Nephron progenitor cell (in vitro differentiated cells): ENCODE measurements around the gene MTHFD1L.
A peak's percentile ranks its signal among the peaks of the same experiment; 100 is the strongest.

Source experiments
- DNase-seq: peaks from one replicate; pipeline ENCODE4 v3.0.0; 2021
- H3K27ac Mint-ChIP-seq: 2 replicates; pipeline ENCODE4 v1.8.0; 2021; ENCODE audit warnings: mild to moderate bottlenecking, moderate library complexity, mixed read lengths
- H3K27me3 Mint-ChIP-seq: 2 replicates; pipeline ENCODE4 v1.8.0; 2021; ENCODE audit warnings: mild to moderate bottlenecking, low read depth, mixed read lengths; ENCODE audit not compliant: poor library complexity
- H3K36me3 Mint-ChIP-seq: 2 replicates; pipeline ENCODE4 v1.8.0; 2021; ENCODE audit warnings: low read depth, mixed read lengths
- H3K4me1 Mint-ChIP-seq: 2 replicates; pipeline ENCODE4 v1.8.0; 2021; ENCODE audit warnings: mixed read lengths
- H3K4me3 Mint-ChIP-seq: 2 replicates; pipeline ENCODE4 v1.8.0; 2021; ENCODE audit warnings: mild to moderate bottlenecking, moderate library complexity, mixed read lengths
- H3K9me3 Mint-ChIP-seq: 2 replicates; pipeline ENCODE4 v1.8.0; 2021; ENCODE audit warnings: mild to moderate bottlenecking, moderate library complexity, mixed read lengths
- TF ChIP-seq, protein P1 (sequence below): fragments of 200-600 bp; sonication (generic); IDR thresholded peaks from 2 replicates; pipeline ENCODE4 v1.5.0; 2021; ENCODE audit warnings: antibody characterized with exemption

Gene MTHFD1L

GRCh38 chr6:151056230-151056907 is 190.9 kb downstream of the MTHFD1L start:
- peaks cover 5% of the 10 kb centered on the region for H3K36me3 Mint-ChIP-seq
- no peaks in the 10 kb centered on the region for H3K27me3 Mint-ChIP-seq
- H3K4me1 Mint-ChIP-seq: peaks cover 91% of the 10 kb centered on the region
- no peak for DNase-seq
- TF ChIP-seq, protein P1, sequence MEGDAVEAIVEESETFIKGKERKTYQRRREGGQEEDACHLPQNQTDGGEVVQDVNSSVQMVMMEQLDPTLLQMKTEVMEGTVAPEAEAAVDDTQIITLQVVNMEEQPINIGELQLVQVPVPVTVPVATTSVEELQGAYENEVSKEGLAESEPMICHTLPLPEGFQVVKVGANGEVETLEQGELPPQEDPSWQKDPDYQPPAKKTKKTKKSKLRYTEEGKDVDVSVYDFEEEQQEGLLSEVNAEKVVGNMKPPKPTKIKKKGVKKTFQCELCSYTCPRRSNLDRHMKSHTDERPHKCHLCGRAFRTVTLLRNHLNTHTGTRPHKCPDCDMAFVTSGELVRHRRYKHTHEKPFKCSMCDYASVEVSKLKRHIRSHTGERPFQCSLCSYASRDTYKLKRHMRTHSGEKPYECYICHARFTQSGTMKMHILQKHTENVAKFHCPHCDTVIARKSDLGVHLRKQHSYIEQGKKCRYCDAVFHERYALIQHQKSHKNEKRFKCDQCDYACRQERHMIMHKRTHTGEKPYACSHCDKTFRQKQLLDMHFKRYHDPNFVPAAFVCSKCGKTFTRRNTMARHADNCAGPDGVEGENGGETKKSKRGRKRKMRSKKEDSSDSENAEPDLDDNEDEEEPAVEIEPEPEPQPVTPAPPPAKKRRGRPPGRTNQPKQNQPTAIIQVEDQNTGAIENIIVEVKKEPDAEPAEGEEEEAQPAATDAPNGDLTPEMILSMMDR: no peak
- H3K9me3 Mint-ChIP-seq: no peaks in the 10 kb centered on the region
- no peak overlapping the region for H3K4me3 Mint-ChIP-seq
- peak overlapping the region; percentile 80 for H3K27ac Mint-ChIP-seq

DNA sequence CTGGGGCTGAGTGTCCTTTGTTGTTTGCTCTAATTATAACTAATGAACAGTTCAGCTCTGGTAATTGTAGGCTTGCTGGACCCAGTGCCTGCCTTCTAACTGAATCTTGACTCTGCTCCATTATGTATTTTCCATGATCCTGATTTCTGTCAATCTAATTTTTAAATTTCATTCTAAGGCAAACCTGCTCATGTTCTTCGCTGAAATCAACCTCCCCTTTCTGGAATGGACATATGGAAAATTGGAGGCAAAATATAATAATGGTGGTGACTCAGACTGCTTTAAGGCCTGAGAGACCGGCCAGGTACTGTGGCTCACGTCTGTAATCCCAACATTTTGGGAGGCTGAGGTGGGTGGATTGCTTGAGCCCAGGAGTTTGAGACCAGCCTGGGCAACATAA is 191.6 kb downstream of the MTHFD1L start:
- no peaks in the 10 kb centered on the region for H3K27me3 Mint-ChIP-seq
- peaks cover 91% of the 10 kb centered on the region for H3K4me1 Mint-ChIP-seq
- H3K27ac Mint-ChIP-seq: peak overlapping the region; percentile 80
- H3K36me3 Mint-ChIP-seq: peaks cover 5% of the 10 kb centered on the region
- TF ChIP-seq, protein P1: no peak
- no peak overlapping the region for H3K4me3 Mint-ChIP-seq
- no peaks in the 10 kb centered on the region for H3K9me3 Mint-ChIP-seq
- DNase-seq: no peak

- H3K4me3 Mint-ChIP-seq: peak overlapping the region; percentile 10
- no peaks in the 10 kb centered on the region for H3K9me3 Mint-ChIP-seq
- H3K4me1 Mint-ChIP-seq: peaks cover 89% of the 10 kb centered on the region
- DNase-seq: no peak
- TF ChIP-seq, protein P1: no peak
- no peaks in the 10 kb centered on the region for H3K27me3 Mint-ChIP-seq
- peaks cover 5% of the 10 kb centered on the region for H3K36me3 Mint-ChIP-seq
- peak overlapping the region; percentile 77 for H3K27ac Mint-ChIP-seq
These were observed 192.7 kb downstream of the MTHFD1L start for GRCh38 chr6:151058021-151058733.

GRCh38 chr6:151059612-151060095 is 194.2 kb downstream of the MTHFD1L start:
- Mint-ChIP-seq H3K27me3 (no peaks in the 10 kb centered on the region), H3K27ac (peak overlapping the region; percentile 97), H3K4me1 (peaks cover 84% of the 10 kb centered on the region), H3K36me3 (peaks cover 5% of the 10 kb centered on the region), H3K4me3 (peak overlapping the region; percentile 51), H3K9me3 (no peaks in the 10 kb centered on the region)
- TF ChIP-seq, protein P1: no peak
- peak; percentile 20 for DNase-seq

DNA sequence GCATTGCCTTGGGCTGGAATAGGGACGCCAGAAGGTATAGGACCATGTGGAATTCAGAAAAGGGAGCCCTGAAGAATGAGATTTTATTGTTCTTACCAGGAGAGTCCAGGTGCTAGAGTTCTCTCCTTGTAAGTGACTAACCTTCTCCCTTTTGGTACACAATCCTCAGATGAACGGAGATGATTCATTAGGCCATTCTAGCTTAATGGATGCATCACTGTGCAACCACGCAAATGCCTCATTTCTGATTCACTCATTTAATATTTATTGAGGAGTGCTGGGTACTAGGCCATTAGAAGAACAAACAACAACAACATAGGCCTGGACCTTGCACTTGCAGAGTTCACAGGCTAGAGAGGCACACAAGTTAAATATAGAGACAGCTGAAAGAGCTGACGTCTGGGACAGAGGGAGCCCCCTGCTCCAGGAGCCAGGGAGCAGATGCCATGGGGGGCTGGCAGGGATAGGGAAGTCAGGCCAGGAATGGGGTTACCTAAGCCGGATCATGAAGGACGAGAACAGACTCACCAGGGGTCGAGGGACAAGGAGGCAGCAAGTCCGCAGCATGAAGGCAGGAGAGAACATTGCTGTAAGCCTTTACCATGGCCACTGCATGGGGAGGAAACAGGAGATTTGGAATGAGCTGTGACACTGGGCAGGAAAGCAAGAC is 194.7 kb downstream of the MTHFD1L start:
- H3K36me3 Mint-ChIP-seq: peaks cover 8% of the 10 kb centered on the region
- no peak for DNase-seq
- H3K27me3 Mint-ChIP-seq: no peaks in the 10 kb centered on the region
- peak overlapping the region; percentile 56 for H3K4me3 Mint-ChIP-seq
- TF ChIP-seq, protein P1: no peak
- H3K9me3 Mint-ChIP-seq: no peaks in the 10 kb centered on the region
- peaks cover 79% of the 10 kb centered on the region for H3K4me1 Mint-ChIP-seq
- H3K27ac Mint-ChIP-seq: peak overlapping the region; percentile 97
